ENCODE data around the gene OR5D13.

Gene OR5D13, protein sequence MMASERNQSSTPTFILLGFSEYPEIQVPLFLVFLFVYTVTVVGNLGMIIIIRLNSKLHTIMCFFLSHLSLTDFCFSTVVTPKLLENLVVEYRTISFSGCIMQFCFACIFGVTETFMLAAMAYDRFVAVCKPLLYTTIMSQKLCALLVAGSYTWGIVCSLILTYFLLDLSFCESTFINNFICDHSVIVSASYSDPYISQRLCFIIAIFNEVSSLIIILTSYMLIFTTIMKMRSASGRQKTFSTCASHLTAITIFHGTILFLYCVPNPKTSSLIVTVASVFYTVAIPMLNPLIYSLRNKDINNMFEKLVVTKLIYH

GRCh38 chr11:55773138-55773537 is at the start of gene OR5D13:
Gene OR5D13, plus strand, starts transcription at chr11:55773438. Its CDS starts 0 bp downstream, at chr11:55773438.
- no peak for DNase-seq (ENCODE audit: low spot score)

DNA sequence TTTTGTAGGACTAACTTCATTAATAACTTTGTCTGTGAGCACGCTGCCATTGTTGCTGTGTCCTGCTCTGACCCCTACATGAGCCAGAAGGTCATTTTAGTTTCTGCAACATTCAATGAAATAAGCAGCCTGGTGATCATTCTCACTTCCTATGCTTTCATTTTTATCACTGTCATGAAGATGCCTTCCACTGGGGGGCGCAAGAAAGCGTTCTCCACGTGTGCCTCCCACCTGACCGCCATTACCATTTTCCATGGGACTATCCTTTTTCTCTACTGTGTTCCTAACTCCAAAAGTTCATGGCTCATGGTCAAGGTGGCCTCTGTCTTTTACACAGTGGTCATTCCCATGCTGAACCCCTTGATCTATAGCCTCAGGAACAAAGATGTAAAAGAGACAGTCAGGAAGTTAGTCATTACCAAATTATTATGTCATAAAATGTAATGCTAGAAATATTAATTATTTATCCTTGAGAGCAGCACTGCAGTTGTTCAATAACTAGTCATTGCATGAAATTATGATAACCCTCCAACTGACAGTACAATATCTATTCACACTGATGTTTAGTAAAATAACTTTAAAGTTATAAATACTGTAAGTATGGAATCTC is 46.4 kb upstream of the OR5D13 start:
- no peak for DNase-seq (ENCODE audit: low spot score)

GRCh38 chr11:55732936-55733335 is 40.3 kb upstream of the OR5D13 start:
- DNase-seq (ENCODE audit: low spot score), result no peak

GRCh38 chr11:55791606-55792005 is 18.4 kb downstream of the OR5D13 start:
- no peak for DNase-seq (ENCODE audit: low spot score)

DNA sequence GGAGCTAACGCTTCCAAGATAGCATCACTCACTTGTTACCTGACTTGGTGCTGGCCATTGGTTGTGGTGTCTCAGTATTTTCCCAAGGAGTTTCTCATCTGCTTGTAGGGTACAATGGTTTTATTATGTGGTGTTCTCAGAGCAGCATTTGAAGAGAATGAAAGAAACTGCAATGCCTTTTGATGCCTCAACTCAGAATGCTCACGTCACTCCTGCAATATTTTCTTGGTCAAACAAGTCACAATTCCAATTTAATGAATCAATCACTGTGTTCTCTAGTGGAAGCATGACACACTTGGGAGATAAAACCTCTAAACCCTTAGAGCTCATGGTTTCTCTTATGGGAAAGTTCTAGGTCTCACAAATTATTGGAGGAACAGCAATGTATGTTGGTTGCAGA is 20.1 kb downstream of the OR5D13 start:
- no peak for DNase-seq (ENCODE audit: low spot score)

GRCh38 chr11:55795256-55795655 is 22.0 kb downstream of the OR5D13 start, which contains the start of gene OR5D14:
Gene OR5D14, plus strand, starts transcription at chr11:55795556. Its CDS starts 0 bp downstream, at chr11:55795556.
- DNase-seq (ENCODE audit: low spot score), result no peak

GRCh38 chr11:55806248-55806647 is 33.0 kb downstream of the OR5D13 start:
- DNase-seq (ENCODE audit: low spot score), result no peak

GRCh38 chr11:55811067-55811466 is 37.8 kb downstream of the OR5D13 start, which contains the start of gene OR5L1:
Gene OR5L1, plus strand, starts transcription at chr11:55811367. Its CDS starts 100 bp downstream, at chr11:55811467.
- DNase-seq (ENCODE audit: low spot score), result no peak

DNA sequence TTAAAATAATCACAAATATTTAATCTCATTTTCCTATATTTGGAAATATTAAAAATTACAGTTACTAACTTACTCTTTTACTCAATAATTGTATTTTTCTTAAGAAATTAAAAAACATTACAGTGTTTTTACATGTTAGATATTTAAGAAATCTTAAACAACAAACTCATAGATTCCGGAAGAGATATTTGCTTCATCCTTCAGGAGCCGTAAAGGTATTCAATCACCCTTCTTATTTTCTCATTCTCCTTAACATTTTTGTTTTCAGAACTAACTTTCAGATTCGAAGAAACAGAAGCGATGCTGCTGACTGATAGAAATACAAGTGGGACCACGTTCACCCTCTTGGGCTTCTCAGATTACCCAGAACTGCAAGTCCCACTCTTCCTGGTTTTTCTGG is 46.1 kb downstream of the OR5D13 start, which contains the start of gene OR5D18:
Gene OR5D18, plus strand, starts transcription at position 301 of the 400 bp plus-strand sequence. Its CDS starts 0 bp downstream, at position 301.
- DNase-seq (ENCODE audit: low spot score), result no peak
